DMS53 treated with DMSO at 0.1 percent for 48 hours (cell line): ENCODE measurements around the gene KLF9.

ENCODE experiments used
- DNase-seq: peaks from one replicate; lab custom pipeline; 2025; ENCODE audit not compliant: unreplicated experiment; lab: John Stamatoyannopoulos, UW

The KLF9 gene

DNA sequence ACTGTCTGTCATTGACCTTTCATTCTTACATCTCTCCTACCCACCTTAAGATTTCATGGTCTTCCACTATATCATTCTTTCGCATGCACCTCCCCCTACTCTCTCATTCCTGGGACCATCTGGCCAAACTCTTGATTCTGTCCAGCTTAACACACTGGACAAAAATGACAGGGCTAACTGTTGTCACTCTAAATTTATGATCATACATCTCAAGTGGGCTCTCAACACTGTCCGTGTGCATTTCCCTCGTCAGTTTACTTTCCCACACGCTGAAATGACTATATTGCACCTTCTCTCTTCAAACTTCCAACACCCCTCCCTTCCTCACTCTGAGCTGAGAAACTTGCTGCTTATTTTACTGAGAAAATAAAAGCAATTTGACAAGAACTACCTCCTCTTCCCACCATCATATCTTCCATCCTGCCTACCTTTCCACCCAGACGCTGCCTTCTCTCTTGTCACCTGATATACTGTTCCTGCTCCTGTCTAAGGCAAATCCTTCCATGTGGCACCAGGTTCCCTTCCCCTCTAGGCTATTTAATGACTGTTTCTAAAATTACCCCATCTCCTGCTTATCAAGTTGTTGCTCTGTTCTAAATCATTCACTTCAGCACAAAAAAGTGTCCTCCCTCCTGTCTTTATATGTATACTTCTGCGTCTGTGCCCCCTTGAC, 8.1 kb upstream of the KLF9 start:
- no peak for DNase-seq

DNA sequence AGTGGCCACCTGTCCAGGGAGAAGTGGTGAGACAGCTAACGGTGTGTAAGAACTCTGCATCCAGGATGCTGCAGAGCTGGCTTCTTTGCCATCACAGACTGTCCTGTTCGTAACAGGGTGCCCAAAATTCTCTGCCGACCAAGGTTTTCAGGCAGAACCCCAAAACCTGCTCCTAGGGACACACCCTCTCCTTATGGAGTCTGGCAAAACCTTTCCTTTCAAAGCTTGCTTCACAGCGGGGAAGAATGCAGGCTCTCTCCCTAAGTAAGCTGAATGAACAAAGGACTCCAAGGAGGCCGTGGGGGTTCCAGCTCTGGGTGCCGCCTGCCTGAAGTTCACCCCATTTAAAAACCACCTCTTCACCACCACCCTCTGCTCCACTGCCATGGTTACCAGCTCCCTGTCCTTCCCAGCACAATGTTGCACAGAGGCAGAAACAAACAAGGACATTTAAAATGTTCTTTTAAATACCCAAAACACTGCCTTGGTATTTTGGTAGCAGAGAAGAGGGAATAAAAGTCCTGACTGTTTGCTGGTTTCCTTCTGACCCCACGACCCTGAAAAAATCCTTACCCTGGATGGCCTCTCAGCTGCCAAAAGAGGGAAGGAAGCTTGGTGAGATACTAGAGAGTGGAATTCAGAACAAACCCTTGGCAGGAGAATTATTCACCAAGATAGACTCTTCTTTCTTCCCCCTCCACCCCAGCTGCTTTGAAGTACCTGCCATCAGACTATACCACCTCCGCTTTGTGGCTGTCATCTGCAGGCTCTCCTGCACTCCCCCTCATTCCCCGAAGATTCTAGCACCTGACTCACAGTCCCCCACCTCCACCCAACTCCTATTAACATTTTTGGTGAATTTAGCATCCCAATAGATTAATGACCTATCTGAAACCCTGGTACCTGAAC, 7.1 kb upstream of the KLF9 start:
- no peak for DNase-seq

DNA sequence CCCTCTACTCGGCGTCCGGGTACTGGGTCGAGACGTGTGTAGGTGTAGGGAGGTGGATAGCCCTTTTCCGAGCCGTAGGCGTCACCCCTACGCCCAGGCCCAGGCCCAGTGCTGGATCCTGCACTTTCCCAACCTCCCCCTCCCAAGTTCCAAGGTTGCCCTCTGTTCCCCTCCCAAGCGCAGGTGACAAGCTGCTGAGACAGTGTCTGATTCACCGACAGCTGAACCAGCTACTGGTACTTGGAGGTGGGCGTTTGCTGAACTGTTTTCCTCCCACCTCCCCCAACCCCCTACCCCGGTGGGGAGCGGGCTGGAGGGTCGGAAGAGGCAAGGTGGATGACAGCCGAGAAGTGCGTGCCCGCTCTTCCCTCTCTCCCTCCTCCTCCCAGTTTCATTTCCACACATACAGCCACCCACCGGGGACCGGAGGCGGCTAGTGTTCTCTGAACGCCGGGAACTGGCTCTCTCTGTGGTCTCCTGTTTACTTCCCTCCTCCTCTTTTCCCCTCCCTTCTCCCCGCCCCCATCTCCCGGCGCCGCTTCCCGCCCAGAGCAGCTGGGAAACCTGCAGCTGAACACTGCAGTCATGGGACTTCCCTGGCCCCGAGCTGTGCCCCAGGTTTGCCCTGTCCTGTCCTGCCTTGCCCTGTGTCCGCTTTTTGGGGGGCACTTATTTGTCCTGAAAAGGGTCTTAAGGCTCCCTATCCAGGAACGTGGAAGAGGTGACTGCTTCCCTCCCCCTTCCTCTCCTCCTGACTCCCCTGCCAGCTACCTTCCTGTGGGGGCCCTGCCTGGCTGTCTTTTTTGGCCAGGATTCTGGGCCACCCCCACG, 6.2 kb upstream of the KLF9 start:
- peak; percentile 62 for DNase-seq

DNA sequence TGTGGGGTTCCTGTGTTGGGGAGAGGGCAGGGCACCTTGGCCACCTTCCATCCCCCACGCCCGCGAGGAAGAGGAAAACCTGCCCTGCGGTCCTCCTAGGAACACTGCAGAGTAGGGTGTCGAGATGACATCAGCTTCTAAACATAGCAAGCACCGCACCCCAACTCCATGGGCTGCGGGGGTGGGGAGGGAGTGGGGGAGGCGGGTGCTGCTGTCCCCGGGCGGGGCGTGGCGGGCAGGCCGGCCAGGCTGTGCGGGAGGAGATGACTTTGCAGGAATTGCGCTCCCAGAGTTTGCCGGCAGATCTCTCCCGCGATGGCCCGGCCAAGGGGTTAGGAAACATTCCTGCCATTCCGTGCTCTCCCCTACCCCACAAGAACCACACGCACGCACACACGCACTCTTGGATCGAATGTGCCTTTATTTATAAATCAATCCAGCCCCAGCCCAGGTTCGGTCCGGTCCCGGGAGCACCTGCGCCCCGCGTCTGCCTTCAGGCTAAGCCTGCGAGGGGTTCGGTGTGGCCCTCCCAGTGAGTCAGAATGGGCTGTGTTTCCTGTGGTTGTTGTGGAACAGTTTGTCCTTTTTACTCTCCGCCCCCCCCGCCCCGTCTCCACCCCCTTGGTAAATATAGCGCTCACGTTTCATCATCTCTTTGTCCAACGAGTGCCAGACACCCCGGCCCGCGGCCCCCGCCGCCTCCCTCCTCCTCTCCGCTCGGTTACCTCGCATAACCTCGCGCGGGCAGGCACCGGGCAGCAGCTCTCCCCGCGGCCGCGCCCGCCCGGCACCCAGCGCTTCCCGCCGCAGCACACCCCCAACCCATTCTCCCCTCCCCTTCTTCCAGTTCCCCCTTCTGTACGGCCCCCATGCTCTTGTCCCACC, 5.3 kb upstream of the KLF9 start:
- peak; percentile 84 for DNase-seq

DNA sequence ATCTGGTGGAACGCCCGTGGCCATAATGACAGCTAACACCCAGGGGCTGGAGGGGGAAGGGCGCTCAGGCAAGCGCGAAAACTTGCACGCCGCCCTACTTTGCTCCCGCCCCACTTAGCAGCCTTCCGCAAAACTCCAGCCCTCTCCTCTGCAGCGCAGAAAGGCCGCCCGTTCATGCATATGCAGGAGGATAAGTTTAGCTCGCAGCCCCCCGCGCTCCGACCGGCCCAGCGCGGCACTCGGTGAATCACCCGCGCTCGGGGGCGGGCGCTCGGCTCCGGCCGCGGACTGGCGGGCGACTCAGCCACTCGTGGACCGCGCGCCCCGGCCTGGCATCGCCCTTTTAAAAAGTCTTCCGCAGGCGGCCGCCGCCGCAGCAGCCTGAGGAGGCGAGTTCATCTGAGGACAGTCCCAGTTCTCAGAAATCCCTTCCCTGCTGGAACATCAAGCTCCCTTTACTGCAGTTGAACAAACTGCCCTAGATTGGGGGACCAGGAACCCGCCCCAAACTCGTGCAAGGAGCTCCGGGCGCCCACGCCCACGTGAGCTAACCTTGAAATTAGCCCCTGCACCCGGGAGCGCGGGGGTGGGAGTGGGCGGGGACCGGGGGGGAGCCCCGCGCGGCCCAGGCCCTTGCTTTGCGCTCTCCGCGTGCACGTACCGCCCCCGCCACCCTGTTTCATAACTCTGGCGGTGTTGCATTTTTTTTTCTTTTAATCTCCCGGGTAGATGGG, 4.5 kb upstream of the KLF9 start:
- peak; percentile 90 for DNase-seq

DNA sequence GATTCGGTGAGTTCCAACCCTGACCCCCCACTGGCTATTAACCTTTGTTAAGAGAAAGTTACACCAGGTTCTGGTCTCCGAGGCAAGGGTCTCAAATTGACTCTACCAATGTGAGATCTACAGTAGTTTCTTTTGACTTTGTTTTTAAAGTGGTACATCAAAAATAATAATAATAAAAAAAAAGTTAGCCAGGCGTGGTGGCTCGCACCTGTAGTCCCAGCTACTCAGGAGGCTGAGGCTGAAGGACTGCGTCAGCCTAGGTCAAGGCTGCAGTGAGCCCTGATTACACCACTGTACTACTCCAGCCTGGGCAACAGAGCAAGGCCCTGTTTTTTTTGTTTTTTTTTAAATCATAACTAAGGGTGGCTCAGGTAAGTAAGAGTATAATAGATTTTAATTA, 1.0 kb upstream of the KLF9 start:
- DNase-seq = no peak

DNA sequence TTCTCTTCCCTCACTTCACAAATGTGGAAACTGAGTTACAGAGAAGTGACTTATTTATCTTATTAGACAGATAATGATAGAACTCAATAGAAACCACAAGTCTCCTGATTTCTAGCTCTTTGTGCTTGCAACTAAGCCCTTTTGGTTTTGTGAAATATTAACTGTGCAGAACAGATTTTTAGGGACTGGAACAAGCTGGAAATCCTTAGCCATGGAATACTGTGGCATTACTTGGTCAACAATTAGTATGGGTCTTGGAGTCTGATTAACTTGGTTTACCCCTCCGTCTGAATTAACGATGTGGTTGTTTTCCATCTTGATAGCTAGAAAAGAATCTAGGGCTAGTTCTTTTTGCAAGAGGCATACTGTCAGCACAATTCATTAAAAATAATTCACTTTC, 584 bp upstream of the KLF9 start:
- no peak for DNase-seq

DNA sequence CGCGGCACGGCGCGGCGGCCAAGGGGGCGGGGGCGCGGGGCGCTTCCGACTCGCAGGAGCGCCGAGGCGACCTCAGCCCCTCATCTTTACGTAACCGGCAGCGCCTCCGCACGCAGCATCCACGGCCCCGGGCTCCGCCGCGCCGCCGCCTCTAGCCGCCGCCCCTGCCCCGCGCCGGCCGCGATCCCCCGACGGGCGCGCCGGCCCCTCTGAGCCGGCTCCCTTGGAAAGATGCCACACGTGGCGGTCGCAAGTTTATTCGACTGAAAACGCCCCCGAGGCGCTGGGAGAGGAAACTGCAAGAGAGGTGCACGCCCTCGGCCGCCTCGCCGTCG, 1.0 kb downstream of the KLF9 start:
- no peak for DNase-seq

DNA sequence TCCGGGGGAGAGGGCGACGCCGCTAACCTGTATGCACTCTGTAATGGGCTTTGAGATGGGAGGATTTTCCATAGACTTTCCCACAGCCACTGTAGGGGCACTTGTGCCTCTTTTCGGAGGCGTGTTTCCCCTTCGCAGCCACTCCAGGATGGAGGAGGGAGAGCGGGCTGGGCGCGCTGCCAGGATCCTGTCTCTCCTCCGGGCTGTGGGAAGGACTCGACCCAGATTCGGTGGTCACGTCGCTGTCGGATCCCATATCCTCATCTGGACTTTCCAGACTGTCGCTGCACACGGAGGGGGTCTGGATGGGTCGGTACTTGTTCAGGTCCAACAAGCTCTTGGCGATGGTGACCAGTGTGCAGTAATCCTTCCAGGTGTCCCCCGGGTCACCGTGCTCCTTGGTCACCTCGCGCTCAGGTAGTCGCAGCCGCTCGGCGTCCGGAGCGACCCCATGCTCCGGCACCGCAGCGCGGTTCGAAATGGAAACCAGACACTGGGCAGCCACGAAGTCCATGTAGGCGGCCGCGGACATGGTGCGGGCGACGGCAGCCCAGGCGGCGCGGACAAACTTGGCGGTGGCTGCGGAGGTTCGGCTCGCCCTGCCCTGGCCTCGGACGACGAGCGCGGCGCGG, 1.5 kb downstream of the KLF9 start:
- peak; percentile 31 for DNase-seq

DNA sequence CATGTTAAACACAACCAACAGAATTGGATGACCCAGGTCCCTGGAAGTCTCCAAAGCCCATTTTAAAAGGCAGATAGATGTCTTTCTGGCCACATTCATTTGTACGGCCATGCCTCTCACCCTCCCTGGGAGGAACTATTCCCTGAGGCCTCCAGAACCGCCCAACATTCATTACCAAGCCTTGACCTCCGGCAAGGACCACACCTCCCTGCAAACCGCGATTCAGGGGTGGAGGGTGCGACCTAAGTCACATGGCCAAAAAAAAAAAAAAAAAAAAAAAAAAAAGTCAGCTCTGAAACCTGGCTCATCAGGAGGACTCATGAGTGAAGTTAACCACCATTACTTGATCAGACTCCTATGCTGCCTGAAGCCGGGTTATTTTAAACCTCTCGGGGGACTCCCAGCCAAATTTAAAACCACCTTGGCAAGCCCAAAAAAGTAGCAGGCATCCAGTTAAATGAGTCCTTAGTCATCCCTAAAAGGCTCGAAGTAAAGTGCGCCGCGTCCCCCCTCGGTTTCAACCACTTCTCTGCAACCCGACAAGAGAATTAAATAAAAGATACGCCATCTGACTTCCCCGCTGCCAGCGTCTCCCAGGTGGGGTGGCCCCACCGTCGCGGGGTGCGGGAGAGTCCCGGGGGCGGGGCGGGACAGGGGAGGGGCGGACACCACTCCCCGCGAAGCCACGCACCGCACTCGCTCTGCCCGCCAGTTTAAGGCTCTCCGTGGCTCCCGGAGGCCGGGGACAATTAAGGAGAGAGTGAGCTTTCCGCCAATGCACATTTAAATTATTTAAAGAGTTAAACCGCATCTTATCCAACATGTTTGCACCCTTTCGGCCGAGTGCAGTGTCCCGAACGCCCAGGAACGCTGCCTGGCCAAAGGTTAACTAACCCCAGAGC, 2.3 kb downstream of the KLF9 start:
- DNase-seq = no peak

DNA sequence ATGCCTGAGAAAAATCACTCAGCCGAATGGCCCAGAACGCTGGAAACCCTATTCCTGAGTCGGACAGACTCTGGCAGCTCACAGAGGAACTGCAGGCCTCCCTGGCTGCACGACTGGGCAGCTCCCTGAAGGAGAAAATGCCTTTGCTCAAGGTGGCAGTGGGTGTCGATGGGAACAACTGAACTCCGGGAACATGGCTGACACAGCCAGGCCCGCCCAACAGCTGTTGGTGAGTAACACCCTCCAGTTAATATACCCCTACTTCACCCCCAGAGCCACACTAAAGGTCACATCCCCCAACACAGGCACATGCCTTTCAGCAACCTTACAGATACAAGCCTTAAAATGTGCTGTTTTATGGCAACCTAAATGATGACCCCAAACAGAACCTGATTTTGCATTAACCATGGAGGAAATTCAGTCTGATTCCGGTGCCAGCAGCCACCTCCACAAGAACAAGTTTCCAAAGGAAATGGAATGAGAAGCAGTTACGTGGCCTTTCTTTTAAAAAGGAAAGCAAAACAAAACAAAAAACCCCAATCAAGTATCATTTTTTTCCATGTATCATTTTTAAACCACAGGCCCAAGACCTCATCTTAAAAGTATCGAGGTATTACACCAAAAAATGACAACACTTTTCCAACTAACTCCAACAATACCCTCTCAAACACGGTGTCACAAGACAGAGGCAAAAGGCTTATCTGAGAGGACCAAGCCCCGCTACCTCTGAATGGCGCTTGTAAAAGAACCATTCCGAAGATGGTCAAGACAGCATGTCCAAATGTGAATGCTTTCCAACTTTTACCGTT, 3.1 kb downstream of the KLF9 start:
- no peak for DNase-seq

DNA sequence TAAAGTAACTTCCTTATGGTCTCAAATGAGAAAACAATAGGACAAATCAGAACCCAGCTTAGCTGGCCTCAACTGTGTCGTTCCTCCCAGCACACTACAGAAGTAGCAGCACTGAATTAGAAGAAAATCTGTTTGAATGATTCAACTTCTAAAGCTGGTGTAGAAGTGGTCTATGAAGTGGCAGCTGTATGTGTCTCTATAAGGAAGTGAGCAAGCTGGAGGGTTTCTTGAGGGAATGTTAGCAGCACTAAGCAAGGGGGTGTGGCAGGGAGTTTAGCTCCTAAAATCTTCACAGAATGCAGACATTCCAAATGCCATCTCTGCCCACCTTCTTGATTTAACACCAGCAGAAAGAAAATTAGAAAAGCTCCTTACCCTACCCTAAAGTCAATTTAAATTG, 4.1 kb downstream of the KLF9 start:
- DNase-seq = no peak

DNA sequence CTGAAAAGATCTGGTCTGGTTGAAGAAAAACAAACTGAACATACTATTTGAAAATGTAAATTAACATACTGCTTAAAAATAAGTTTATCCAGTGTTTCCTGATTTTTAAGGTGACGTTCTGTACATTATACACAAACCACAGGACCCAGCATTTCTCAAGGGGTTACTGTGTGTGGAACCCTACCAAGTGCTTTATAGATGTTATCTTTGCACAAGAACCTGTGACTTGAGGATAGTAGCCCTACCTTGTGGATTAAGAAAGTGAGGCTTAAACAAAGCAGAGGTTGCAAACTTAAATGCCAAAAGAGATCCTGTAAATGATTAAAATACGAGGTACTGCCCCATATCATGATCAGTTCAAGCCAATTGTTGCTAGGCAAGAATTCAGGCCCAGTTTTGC, 4.7 kb downstream of the KLF9 start:
- no peak for DNase-seq

DNA sequence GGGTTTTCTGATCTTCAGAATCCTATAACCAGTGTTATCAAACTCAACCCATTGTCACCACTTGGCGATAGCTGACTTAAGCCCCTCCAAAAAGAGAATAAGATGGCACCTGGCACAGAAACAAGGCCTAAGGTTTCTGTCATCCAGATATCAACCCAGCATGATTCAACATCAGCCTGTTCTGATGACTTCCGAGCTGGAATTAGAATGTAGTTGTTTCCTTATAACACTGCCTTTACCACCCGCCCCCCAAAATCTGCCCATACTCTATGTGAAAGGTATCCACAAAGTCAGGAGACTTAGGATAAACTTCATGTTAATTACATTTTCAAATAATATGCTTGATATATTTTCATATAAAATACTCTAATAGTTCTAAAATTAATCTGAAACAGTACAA, 5.2 kb downstream of the KLF9 start:
- no peak for DNase-seq

DNA sequence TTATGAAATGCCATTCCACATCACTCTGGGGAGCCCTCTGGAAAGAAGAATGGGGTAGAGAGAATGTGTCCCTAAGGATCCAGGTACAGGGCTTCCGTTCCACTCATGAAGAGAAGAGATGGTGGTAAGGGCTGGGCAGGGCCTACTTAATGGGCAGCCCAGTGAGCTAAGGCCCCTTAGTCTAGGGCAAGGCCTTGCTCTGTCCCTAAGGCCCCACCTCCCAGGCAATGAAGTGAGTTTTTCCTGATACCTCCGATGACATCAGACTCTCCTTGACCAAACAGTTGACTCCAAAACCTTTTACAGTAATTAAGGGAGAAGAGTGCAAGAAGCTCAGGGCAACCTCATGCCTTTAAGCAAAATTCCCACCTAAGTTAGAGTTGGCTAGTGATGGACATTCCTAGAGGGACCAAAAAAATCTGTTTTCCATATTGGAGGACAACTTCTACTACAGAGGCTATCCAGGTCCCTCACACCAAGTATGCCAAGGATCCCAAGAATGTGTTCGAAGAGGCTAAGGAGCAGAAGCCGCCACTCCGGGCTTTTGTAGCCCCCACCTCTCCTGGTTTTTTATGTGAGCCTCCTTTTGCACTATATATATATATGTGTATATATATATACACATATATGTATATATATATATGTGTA, 5.9 kb downstream of the KLF9 start:
- no peak for DNase-seq

DNA sequence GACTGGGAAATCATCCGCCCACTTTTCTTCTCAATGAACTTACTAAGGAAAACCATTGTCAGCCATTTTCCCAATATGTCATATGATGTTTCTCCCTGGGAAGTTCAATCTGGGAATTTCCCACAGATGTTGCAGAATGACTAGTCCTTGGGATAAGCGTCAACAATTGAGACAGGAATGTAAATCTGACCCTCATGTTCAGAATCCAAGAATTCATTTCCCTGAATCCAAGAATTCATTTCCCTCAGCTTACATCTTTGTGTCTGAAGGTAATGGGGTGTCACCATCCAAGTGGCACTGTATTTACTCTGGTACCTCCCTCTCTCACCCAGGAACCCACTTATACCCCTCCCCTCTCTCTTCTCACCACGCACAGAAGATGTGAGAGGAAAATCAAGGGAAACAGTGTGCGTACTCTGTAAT, 7.4 kb downstream of the KLF9 start:
- DNase-seq = no peak

DNA sequence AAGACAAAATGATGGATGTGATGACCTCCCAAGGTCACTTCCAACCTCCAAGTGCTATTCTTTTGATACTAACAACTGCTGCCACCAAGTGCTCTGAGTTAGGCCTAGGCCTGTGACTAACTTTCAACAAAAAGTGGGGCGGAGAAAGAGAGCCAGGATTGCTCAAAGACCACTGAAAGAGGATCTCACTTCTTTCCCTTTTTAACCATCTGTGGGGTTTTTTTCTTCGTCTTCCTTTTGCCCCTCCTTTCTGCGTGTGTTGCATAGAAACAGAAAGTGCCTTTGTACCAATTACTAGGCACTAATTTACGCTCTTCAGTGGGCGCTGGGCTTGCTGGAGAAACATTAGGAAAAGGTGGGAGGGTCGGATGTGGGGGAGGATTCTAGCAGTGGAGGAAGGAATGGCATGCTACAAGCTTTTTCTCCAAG, 8.0 kb downstream of the KLF9 start:
- no peak for DNase-seq
